Choroid plexus epithelial cell (primary cell): ENCODE data around the gene SLC16A8.
"Not testable (repeated sequence)": the region's sequence is repeated elsewhere in the genome, so short reads cannot be mapped to it uniquely, and the experiment has no call there.

ENCODE experiments used
- DNase-seq: peaks from one replicate; pipeline ENCODE4 v3.0.0-alpha.2; 2010; ENCODE audit warnings: low read depth
- H3K4me3 ChIP-seq: 2 replicates; pipeline ENCODE4 v1.5.1; 2011; ENCODE audit warnings: low read depth, mild to moderate bottlenecking, control low read depth, low read length, moderate library complexity
- CTCF ChIP-seq: conservative IDR thresholded peaks from 2 replicates; pipeline ENCODE4 v1.5.1; 2011; ENCODE audit warnings: low read depth, mild to moderate bottlenecking, control low read depth, inconsistent platforms, low read length, moderate library complexity

SLC16A8 gene

DNA sequence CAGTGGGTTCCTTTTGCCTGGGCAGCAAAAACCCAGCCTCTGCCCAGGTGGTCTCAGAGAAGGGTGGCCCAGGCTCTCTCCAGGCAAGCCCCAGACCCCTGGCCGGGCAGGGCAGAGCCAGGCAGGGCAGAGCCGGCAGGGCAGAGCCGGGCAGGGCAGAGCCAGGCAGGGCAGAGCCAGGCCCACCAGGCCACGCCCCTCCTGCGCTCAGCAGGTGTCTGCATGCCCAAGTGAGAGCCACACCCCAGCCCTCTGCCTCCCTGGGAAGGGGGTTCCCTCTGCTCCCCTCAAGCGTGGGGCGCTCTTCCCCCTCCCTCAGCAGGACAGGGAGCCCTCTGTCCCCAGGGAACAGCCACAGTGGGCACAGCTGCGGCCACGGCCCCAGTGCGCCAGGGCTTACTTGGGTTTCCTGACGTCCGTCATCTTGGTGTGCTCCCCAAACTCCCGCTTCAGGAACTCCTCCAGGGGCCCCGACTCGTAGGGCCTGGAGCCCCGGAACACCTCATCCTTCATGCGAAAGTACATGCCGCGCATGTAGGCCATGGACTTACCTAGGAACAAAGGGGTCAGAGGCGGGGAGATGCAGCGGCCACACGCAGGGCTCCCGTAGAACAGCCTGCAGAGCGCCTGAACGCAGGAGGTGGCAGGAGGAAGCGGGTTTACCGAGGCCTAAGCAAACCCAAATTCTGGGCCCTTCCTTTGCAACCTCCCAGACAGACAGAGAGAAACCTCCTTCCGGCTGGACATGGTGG lies 36.6 kb upstream of the SLC16A8 start:
- H3K4me3 ChIP-seq = no peak overlapping the region
- no peak for TF ChIP-seq CTCF
- DNase-seq = no peak

DNA sequence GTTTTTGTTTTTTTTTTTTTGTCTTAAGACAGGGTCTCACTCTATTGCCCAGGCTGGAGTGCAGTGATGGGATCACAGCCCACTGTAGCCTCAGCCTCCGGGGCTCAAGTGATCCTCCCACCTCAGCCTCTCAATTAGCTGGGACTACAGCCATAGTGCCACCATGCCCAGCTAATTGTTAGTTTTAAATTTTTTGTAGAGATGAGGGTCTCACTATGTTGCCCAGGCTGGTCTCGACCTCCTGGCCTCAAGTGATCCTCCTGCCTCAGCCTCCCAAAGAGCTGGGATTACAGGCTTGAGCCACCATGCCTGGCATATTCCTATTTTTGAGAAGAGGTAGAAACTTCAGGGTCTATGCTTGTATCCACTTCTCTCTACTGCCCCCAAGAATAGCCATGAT lies 34.8 kb upstream of the SLC16A8 start:
- not testable (repeated sequence) for H3K4me3 ChIP-seq, DNase-seq

DNA sequence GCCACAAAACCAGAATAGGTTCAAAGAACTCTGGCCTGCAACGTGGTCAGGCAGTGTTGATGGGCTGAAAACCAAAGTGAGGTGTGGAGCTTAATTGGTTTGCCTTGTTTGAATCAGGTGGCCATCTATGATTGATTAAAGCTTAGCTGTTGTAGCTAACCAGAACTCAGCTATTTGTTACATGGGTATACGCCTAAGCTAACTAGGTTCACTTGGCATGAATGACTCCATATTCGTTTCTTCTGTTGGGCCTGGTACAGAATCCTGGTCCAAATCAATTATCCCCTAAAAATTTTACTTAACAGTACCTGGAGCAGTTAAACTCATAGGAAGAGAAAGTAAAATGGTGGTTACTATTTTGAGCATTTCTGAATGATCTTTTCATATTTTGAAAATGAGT lies 34.2 kb upstream of the SLC16A8 start:
- DNase-seq = no peak
- TF ChIP-seq CTCF = no peak
- no peak overlapping the region for H3K4me3 ChIP-seq

GRCh38 chr22:38117556-38117955 lies 33.6 kb upstream of the SLC16A8 start:
- H3K4me3 ChIP-seq, DNase-seq: not testable (repeated sequence)

GRCh38 chr22:38115423-38116205 lies 31.6 kb upstream of the SLC16A8 start:
- no peak for DNase-seq
- TF ChIP-seq CTCF = no peak

DNA sequence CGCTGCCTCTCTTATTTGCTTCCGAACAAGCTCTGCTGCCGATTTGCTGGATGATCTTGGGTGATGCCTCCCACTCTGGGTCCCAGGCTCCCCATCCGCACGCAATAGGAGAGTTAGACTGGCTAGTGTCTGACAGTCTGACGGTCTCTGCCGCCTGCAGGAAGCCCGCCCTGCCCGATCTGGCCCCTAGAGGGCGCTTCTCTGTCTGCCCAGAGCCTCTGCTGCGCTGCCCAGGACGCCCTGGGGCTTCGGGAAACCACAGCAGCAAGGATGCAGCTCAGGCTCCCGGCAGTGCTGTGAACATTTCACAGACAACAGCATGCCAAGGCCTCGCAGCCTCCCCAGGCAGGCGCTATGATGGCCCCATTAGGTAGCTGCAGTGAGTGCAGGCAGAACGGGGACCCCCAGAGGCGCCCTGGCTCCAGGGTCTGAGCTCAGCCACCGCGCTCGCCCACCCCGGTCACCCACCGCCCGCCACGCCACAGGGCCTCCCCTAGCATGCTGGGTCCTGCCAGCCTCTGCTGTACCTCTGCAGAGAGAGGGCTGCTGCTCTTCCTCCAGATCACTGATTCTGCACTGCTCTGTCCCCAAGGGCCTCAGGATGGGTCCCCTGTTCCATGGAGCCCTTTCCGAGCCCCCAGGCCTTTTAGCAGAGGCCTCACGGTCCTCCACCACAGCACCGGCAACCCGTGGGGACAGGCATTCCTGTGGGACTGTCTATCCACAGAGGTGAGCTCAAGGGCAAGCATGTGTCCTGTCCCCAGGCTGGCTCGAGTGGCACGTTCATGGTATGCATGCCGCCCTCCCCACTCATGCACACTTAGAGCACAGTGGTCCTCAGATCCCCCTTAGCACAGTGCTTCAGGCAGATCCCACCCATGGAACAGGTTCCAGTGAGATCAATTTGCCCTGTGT lies 30.8 kb upstream of the SLC16A8 start:
- no peak overlapping the region for H3K4me3 ChIP-seq
- DNase-seq = peak; percentile 95
- peak; percentile 95 for TF ChIP-seq CTCF

More at GRCh38 chr22:38115423-38116205, 31.6 kb upstream of the SLC16A8 start:
- no peak overlapping the region for H3K4me3 ChIP-seq

DNA sequence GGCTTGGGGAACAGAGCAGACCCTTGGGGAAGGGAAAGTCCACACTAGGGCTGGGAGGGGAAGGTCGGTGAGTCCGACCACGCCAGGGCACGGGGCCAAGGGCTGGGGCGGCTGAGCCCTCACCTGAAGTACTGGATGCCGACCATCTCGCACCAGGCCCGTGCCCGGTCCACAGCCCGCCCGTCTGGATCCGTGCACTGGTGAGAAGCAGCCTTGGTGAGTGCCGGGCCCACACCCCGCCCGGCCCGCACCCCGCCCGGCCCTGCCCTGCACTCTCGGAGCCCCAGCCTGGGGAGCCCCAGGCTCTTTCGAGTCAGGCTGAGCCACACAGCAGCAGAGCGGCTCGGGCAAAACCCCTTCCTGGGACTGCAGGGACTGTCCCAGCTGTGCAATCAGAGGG lies 28.4 kb upstream of the SLC16A8 start:
- DNase-seq = no peak
- no peak overlapping the region for H3K4me3 ChIP-seq
- TF ChIP-seq CTCF = no peak
